NCI-H69 (cell line): ENCODE measurements around the gene PDCL3.

Experiments
- DNase-seq: peaks from one replicate; lab custom pipeline; 2025; lab: John Stamatoyannopoulos, UW

Gene PDCL3

DNA sequence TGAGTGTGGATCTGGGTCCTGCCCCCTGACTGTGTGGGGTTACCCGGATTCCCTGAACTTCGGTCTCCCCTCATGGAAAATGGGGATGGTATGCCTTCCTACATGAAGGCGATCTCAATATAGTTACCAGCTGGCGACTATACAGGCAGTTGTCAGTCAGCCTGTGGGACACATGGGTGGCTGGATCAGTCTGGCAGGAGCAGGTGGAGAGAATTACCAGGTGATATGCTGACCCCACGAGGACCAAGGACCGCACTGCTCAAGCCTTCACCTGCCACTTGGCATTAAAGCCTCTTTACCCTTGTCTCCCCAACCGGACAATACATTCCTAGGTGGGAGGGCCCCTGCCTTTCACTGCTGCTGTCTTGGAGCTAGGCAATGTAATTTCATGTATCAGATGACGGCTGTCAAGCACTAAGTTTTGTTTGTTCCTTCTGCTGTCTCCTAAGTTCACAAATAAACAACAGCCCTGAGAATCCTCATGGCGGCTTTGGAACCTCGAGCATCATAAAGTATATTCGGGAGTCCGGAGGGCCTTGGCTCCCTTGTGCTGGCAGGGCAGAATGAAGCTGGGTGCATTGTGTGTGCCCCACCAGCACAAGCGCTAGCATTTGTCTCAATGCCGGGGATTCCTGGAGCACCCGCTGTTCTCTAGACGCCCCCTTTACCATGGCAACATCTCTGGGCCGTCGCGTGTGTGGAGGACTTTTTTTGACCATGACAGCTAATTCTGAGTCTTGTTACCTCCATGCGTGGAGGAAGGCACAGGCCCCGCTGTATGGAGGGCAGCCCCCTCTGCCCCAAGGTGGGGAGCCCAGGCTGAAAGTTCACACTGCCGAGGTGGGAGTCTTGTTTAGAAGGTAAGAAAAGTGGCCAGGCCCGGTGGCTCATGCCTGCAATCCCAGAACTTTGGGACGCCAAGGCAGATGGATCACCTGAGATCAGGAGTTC, 48.6 kb downstream of the PDCL3 start:
- no peak for DNase-seq

GRCh38 chr2:100612388-100613000, 49.7 kb downstream of the PDCL3 start:
- DNase-seq: no peak

DNA sequence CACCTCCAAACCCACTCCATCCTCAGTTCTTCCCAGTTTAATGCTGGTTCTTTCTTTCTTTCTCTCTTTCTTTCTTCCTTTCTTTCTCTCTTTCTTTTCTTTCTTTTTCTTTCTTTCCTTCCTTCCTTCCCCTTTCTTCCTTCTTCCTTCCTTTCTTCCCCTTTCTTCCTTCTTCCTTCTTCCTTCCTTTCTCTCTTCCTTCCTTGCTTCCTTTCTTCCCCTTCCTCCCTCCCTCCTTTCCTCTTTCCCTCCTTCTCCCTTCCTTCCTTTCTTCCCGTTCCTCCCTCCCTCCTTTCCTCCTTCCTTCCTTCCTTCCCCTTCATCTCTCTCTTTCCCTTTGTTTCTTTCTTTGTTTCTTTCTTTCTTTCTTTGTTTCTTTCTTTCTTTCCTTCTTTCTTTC, 50.9 kb downstream of the PDCL3 start:
- DNase-seq: no peak

GRCh38 chr2:100614455-100615000, 51.7 kb downstream of the PDCL3 start:
- no peak for DNase-seq

DNA sequence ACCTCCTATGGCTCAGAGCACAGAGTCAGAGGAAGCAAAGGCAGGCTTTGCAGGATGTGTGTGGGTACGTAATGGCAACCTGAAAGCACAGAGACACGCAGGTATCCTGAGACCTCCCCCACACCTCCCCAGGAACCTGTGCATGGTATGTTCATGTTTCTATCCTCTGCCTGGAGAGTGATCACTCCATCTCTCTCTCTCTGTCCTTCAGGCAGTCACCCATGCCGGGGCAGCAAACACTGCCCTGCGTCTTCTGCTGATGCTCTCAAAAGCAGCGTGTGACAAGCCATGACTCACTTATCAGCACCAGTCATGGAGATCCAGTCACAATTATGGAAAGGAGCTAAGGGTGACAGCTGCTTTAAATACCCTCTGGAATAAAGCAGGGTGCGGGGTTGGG, 52.7 kb downstream of the PDCL3 start:
- no peak for DNase-seq

GRCh38 chr2:100615886-100616285, 53.1 kb downstream of the PDCL3 start:
- no peak for DNase-seq

GRCh38 chr2:100616841-100617390, 54.1 kb downstream of the PDCL3 start:
- no peak for DNase-seq

DNA sequence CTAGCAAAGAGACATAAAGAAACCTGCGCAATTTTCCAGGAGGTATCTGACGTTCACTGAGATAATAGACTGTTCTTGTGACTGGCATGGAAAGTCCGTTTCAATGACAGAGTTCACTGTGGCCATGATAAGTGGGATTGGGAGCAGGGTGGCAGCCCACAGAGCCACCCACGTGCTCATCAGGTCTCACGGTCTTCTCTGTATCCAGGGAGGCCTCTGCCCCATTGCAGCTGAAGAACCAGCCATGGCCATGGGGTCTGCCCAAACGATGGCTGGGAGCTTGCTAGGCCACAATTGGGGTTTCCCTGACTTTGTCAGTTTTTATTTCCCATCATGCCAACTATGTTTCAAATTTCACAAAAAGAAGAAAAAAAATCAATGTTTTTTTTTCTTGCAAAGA, 57.2 kb downstream of the PDCL3 start:
- no peak for DNase-seq

DNA sequence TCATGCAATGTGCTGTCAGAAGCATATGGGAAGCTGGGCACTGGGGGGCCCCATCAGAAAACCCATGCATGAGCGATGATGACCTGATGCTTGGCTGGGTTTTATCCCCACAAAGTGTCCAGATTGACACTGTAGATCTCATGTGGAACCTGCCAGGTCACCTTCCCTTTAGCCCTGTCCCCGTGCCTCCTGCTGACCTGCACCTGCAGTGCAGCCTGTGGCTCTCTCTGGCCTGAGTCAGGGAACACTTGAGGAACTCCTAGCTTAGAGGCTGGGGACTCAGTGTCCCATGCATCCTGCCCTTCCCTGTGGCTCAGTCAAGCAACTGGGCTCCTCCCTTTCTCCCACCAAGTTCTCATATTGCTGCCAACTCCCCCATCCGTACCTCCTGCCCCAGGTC, 57.7 kb downstream of the PDCL3 start:
- DNase-seq: no peak

DNA sequence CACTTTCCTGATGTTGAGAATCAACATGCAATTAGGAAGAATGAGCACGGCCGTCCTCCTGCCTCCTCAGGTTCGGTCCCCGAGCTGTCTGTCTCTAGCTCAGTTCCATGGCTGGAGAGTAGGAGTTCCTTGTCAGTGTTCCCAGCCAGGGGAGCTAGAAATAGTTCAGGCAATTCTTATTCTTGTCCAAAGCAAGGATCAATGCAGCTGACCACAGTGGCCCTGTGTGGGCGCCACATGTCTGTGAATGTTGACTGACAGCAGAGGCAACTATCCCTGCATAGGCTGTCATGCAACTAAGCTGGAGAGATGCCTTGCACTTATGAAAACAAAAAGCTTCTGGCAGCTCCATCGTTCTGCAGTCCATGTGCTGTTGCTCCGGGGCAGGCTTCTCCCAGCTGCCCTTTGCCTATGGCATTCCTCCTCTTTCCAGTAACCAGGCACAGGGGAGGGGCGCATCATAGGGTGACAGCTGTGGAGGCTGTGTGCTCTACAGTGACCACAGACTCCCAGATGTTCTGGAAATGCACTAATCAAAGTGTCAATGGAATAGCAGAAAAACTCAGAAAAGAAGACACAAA, 58.7 kb downstream of the PDCL3 start:
- DNase-seq: no peak

DNA sequence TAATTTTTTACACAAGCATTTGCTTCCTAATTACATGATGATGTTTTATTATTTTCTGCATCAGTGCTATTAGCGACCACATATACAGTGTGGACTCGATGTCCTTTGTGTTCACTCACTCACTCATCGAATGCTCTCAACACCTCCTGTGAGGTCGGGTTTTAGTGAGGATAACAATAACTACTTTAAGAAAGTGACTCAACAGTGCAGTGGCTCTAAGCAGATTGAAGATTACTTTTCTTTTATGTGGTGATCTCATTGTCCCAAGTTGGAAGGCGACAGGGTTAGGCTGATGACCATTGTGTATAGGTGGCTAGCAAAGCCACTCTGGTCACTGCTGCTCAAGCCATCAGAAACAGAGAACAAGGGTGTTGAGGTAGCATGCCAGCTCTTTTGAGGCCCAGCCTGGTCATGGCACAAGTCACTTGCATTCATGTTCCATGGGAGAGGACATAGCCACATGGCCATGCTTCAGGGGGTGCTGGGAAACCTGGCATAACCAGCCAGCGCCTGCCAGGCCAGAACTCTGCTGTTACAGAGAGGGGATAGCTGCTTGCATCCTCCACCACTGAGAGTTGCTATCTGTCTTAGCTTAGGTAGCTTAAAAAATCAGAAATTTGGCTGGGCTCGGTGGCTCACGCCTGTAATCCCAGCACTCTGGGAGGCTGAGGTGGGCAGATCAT, 60.4 kb downstream of the PDCL3 start:
- DNase-seq: no peak

DNA sequence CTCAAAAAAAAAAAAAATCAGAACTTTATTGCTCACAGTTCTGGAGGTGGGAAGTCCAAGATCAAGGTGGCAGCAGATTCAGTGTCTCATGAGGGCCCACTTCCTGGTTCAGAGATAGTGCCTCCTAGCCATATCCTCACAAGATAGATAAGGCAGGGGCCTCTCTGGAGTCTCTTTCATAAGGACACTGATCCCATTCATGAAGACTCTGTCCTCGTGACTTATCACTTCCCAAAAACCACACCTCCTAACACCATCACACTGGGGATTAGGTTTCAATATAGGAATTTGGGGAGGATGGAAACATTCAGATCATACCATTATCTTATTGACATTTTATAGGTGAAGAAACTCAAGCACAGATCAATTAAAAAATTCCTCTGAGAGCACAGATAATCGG, 61.1 kb downstream of the PDCL3 start:
- DNase-seq: no peak

- DNase-seq: no peak
Measured at GRCh38 chr2:100624536-100624935, 61.7 kb downstream of the PDCL3 start.

GRCh38 chr2:100625717-100626116, 62.9 kb downstream of the PDCL3 start:
- peak; percentile 2 for DNase-seq
